Measurements from ENCODE around the gene CYB5B. TPM values are rescaled to one million over a fixed set of nuclear protein-coding genes. Genes with fewer than 3 reads are reported as not detected.

The CYB5B gene
- total RNA-seq, 1 donor from 2014 or later, result 104 TPM

DNA sequence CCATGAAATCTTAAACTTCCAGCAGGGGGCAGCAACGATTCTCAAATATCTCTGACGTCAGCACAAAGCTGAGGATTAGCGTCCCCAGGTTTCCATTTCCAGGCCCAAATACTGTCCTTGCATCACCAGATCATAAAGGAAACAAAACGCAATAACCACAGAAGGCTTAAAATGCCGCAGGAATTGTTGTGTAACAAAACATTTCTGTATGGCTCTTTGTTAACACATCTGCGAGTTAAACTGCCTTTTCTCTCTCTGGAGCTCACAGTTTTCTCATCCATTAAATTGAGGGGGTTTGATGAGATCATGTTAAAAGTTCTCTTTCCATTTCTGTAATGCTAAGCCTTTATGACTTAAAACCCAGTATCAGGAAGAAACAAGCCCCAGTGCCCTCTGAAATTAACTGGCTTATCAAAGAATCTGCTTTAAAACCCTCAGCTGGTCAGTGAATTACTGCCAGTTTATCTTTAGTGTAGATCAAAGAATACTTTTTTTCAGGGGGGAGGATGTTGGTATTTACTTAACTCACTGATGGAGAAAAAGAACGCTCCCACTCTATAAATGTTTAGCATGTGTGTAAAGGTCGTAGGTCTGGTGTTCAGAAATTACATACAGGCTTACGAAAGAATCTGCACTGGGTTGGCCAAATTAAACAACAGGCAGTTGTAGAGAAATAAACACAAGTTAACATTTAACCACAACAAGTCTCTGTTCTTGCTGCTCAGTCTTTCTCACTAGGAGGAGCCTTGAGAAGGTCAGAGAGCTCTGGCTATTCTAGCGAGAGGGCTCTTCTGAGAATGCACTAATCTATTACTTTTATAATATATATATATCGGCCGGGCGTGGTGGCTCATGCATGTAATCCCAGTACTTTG, 28.0 kb upstream of the CYB5B start:
- Mint-ChIP-seq H3K27me3 (no peaks in the 10 kb centered on the region), H3K9me3 (no peaks in the 10 kb centered on the region), H3K27ac (peak overlapping the region; percentile 92), H3K4me1 (ENCODE audit: unreplicated experiment) (peaks cover 24% of the 10 kb centered on the region), H3K4me3 (peak overlapping the region; percentile 58), H3K36me3 (no peaks in the 10 kb centered on the region)
- TF ChIP-seq, protein P1, sequence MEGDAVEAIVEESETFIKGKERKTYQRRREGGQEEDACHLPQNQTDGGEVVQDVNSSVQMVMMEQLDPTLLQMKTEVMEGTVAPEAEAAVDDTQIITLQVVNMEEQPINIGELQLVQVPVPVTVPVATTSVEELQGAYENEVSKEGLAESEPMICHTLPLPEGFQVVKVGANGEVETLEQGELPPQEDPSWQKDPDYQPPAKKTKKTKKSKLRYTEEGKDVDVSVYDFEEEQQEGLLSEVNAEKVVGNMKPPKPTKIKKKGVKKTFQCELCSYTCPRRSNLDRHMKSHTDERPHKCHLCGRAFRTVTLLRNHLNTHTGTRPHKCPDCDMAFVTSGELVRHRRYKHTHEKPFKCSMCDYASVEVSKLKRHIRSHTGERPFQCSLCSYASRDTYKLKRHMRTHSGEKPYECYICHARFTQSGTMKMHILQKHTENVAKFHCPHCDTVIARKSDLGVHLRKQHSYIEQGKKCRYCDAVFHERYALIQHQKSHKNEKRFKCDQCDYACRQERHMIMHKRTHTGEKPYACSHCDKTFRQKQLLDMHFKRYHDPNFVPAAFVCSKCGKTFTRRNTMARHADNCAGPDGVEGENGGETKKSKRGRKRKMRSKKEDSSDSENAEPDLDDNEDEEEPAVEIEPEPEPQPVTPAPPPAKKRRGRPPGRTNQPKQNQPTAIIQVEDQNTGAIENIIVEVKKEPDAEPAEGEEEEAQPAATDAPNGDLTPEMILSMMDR (conservative IDR thresholded peaks at IDR 0.05), result peak; percentile 86
- DNase-seq (ENCODE audit: extremely low spot score, unreplicated experiment), result peak; percentile 79

DNA sequence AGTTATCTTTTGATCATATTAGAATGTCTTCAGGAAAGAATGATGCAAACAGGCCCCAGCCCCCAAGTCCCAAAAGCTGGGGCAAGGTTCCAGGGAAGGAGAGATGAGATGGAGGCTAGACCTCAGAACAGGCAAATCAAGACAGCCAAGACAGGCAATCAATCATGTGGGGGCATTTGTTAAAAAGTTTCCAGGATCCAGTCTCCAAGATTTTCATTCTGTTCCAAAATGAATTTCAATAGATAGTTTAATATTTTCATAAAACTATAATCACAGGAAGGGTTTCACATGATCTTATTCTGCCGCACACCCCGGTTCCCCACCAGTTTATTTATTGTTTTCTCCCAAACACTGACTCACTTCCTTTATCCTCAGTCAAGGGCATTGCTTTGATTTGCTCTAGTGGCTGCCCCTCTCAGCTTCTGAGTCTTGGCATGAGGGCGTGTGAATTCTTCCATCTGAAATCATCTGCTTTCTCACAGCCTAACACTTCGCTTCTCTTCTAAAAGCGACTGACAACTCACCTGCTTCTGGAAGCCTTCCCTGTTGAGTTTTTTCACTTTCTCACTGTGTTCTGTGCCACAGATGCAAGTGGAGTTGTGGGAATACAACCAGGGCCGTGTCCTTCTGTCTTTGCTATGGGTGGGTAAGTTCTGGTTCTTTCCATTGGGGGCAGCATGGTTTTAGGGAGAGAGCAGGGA, 26.4 kb upstream of the CYB5B start:
- DNase-seq (ENCODE audit: extremely low spot score, unreplicated experiment), result peak; percentile 34
- H3K4me1 Mint-ChIP-seq (ENCODE audit: unreplicated experiment), result peaks cover 31% of the 10 kb centered on the region
- TF ChIP-seq, protein P1 (conservative IDR thresholded peaks at IDR 0.05), result peak; percentile 69
- no peaks in the 10 kb centered on the region for H3K27me3 Mint-ChIP-seq
- no peaks in the 10 kb centered on the region for H3K9me3 Mint-ChIP-seq
- H3K4me3 Mint-ChIP-seq, result peak overlapping the region; percentile 19
- peak overlapping the region; percentile 70 for H3K27ac Mint-ChIP-seq
- no peaks in the 10 kb centered on the region for H3K36me3 Mint-ChIP-seq

DNA sequence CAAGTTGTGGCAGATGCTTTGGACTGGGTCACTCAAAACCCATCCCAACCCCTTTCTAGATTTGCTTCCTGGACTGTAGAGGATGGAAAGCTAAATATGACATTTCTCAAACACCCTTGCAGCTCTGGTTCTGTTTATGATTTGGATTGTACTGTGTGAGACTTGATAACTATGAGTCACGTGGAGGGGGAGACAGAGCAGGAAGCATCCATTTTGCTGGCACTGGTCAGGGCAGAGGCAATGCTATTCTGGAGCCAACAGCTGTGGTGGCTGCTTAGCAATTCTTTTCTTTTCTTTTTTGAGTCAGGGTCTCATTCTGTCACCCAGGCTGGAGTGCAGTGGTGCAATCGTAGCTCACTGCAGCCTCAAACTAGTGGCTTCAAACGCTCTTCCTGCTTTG, 25.1 kb upstream of the CYB5B start:
- Mint-ChIP-seq H3K27ac (no peak overlapping the region), H3K27me3 (no peaks in the 10 kb centered on the region), H3K4me1 (ENCODE audit: unreplicated experiment) (peaks cover 37% of the 10 kb centered on the region), H3K4me3 (no peak overlapping the region), H3K9me3 (no peaks in the 10 kb centered on the region), H3K36me3 (no peaks in the 10 kb centered on the region)
- TF ChIP-seq, protein P1 (conservative IDR thresholded peaks at IDR 0.05), result no peak
- DNase-seq (ENCODE audit: extremely low spot score, unreplicated experiment), result peak; percentile 2

DNA sequence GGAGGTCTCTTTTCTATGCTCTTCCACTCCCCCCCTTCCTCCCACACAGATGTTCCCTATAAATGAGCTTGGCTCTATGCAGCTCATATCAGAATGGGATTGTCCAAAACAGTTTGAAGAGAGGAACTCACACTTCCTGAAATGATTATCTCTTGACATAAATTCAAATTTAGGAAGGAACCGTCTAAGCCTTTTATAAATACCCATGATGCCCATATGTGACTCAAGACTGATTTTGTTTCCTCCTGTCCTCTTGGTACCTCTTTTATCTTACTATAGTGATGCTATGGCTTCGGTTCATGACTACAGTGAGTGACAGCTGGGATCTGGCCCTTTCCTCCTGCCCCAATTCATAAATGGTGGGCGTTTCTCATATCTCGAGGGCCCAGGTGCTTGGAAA, 22.0 kb upstream of the CYB5B start:
- no peaks in the 10 kb centered on the region for H3K27me3 Mint-ChIP-seq
- TF ChIP-seq, protein P1 (conservative IDR thresholded peaks at IDR 0.05), result no peak
- H3K4me3 Mint-ChIP-seq, result no peak overlapping the region
- peaks cover 38% of the 10 kb centered on the region for H3K4me1 Mint-ChIP-seq (ENCODE audit: unreplicated experiment)
- DNase-seq (ENCODE audit: extremely low spot score, unreplicated experiment), result no peak
- no peaks in the 10 kb centered on the region for H3K36me3 Mint-ChIP-seq
- no peaks in the 10 kb centered on the region for H3K9me3 Mint-ChIP-seq
- H3K27ac Mint-ChIP-seq, result no peak overlapping the region

DNA sequence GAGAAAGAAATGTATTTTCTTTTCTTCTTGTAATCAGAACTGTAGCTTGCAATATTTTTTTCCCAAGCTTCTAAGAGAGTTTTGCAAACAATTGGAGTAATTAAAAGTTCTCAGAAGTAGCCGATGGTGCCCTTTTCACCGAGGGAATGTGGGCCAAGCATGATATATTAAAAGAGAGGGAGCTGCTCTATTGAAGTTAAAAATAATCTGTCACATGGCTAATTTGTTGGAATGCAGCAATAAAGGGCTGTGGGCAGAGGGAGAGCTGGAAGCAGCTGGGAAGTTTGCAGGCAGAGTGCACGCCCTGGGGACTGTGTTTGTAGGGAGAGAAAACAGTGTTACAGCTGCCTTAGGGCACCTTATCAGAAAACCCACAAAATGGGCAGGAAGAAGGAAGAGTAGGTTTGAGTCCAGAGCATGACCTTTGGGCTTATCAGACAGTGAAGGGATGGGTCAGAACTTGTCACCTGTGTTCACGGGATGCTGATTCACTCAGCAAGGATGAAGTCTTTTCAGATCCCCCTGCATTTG, 20.1 kb upstream of the CYB5B start:
- Mint-ChIP-seq H3K27me3 (no peaks in the 10 kb centered on the region), H3K9me3 (no peaks in the 10 kb centered on the region), H3K4me3 (peak overlapping the region; percentile 79), H3K27ac (peak overlapping the region; percentile 55), H3K4me1 (ENCODE audit: unreplicated experiment) (peaks cover 32% of the 10 kb centered on the region), H3K36me3 (no peaks in the 10 kb centered on the region)
- no peak for DNase-seq (ENCODE audit: extremely low spot score, unreplicated experiment)
- TF ChIP-seq, protein P1 (conservative IDR thresholded peaks at IDR 0.05), result no peak
